GM11168 (cell line): ENCODE results near the gene TMC8.

Experiments used
- in situ Hi-C: fragments of 300-500 bp; cut with MboI; formaldehyde crosslinking; loops from one replicate; pipeline ENCODE4 v1.12.0; 2022; ENCODE audit warnings: low sequenced_read_pairs; ENCODE audit not compliant: unreplicated experiment

TMC8 gene

DNA sequence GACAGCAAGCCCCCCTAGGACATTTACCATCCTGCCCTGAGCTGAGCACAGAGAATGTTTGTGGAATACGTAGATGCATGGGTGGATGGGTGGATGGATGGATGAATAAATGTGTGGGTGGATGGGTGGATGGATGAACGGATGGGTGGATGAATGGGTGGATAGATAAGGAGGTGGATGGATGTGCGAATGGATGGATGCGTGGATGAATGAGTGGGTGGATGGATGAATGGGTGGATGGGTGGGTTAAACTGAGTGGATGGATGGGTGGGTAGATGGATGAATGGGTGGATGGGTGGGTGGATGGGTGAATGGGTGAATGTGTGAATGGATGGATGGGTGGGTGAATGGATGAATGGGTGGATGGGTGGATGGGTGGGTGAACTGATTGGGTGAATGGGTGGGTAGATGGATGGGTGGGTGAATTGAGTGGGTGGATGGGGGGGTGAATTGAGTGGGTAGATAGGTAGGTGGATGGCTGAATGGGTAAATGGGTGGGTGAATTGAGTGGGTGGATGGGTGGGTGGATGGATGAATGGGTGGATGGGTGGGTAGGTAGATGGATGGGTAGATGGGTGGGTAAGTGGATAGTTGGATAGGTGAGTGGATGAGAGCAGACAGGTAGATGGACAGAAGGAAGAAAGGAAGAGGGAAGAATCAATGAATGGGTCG lies 7.2 kb upstream of the TMC8 start:
- in situ Hi-C loops = no loop called here

- in situ Hi-C loops = no loop called here
Measured at GRCh38 chr17:78124081-78124835, 6.3 kb upstream of the TMC8 start.

DNA sequence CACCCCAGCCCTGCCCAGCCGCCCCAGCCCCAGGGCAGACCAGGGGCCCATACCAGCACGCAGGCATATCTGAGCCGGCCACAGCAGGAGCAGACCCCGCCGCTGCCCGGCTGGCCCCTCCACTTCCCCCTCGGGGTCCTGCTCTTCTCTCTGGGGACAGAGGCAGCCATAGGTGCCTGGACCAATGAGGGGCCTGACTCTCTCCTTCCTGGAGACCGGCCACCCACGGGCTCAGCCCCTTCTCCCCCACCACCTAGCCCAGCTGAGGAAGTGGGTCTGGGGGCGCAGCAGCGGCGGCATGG lies 5.8 kb upstream of the TMC8 start:
- in situ Hi-C loops = no loop called here

- in situ Hi-C loops = no loop called here
Measured at GRCh38 chr17:78125138-78125913, 5.2 kb upstream of the TMC8 start.

DNA sequence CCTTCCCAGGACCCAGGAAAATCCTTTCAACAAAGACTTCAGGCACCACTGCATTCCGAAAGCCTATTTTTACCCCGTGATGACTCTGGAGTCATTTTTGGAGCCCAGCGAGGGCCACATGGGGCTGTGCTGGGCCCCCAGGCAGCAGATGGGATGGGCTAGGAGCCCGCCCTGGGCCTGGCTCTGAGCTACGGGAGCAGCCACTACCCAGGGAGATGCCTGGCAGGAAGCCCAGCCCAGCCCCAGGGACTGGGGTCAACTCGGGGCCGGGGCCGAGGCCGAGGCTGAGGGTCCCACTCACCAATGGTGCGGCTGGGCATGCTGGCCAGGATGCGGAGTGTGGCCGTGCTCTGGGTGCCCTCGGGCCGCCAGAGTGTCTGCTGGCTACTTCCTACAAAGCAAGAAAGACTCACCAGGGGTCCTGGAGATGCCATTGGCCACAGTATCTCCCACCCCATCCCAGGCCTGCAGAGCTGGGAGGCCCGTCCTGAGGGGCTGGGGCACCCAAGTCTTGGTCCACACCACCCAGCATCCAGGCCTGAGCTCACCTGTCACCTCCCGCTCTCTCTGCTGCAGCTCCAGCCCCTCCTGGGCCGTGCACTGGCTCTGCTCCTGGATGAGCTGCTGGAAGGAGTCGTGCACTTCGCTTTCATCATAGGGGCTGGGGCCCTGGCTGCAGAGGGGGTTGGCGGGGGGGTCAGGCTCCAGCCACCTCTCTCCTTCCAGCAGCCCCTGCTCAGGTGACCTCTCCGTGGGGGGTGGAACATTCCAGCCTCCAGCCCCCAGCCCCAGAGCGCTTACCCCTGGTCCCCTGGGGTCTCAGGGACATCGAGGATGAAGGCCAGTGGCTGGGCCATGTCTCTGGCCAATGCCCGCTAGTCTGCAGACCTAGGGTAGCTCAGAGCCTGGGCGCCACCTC lies 4.3 kb upstream of the TMC8 start:
- in situ Hi-C loops = no loop called here

- in situ Hi-C loops = no loop called here
Measured at GRCh38 chr17:78126895-78127238, 3.7 kb upstream of the TMC8 start.

DNA sequence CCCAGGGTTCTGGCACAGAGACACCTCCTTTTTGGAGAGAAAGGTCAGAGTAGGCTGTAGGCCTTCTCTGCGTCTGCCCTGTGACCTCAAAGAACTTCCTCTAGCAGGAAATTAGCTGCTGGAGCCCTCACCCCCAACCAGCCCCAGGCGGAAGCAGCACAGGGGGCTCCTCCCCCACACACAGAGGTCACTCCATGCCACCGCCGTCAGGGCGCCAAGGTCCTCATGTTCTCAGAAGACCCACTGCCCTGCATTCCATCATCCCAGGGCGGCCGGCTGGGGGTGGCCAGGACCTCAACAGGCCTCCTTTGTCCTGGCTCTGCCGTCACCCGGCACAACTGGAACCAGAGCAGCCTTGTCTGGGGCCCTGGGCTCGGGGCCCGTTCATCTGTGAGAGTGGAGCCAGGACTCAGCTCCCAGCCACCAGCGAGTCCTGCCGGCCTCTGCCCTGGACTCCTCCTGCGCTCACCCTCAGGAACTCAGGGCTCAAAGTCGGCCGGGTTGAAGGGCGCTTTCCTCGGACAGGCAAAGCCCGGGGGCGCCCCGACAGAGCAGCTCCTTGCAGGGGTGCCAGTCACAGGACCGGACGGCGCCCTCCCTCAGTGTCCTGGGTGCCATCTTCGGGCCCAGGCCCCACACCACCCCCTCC lies 3.2 kb upstream of the TMC8 start:
- in situ Hi-C loops = no loop called here

GRCh38 chr17:78127888-78128550 lies 2.6 kb upstream of the TMC8 start:
- in situ Hi-C loops = no loop called here

- in situ Hi-C loops = no loop called here
Measured at GRCh38 chr17:78128551-78129350, 1.8 kb upstream of the TMC8 start, which contains the start of gene TMC6. TSS of gene TMC6 (minus strand) at chr17:78128755. CDS start at chr17:78126832, 1,923 bp downstream.

- in situ Hi-C loops = loop anchor here (5.0 kb wide), 1 partner anchor 43 kb away; no protein-coding TSS in a partner anchor
Measured at GRCh38 chr17:78129351-78130089, 1.1 kb upstream of the TMC8 start.

DNA sequence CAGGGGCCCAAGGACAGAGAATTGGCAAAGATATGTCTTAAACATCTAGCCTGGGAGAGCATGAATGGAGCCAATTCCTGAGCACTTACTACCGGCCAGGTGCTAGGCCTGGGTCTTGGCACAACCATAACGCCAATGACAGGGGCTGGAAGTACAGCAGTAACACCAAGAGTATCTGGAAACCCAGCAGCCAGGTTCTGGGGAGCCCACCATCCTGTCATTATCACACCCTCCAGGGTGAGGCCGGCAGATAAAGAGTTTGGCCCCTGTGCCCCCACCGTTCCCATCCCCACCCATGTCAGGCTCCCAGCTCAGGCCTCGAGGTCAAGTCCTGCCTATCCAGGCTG lies 508 bp upstream of the TMC8 start:
- in situ Hi-C loops = loop anchor here (5.0 kb wide), 1 partner anchor 42 kb away; no protein-coding TSS in a partner anchor

DNA sequence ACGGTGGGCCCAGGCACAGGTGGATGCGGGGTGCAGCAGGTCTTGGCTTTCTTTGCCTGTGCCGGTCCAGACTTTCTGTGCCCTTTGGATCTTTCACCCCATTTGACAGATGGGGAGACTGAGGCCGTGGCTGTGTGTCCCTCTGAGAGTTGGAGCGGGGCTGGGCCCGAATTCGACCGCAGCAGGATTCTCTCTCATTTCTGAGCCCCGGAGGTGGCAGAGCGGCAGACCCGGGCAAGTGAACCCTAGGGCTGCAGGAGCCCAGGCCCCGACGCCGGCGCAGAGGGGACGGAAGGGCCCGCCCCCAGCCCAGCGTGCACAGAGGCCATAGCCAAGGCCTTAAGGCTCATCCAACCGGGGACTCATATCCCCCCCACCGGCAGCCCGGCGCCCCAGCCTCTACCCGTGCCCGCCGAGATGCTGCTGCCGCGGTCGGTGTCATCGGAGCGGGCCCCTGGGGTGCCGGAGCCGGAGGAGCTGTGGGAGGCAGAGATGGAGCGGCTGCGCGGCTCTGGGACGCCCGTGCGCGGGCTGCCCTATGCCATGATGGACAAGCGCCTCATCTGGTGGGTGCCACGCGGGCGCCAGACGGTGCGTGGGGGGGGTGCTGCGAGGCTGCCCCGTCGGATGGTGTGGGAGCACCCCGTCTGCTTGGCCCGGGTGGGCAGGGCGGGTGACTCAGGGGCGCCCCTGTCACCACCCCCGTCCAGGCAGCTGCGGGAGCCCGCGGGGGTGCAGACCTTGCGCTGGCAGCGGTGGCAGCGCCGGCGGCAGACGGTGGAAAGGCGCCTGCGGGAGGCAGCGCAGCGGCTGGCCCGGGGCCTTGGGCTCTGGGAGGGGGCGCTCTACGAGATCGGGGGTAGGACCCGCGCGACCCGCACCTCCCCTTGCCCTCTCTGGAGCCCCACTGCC lies 857 bp downstream of the TMC8 start:
- in situ Hi-C loops = loop anchor here (5.0 kb wide), 1 partner anchor 41 kb away; no protein-coding TSS in a partner anchor

- in situ Hi-C loops = loop anchor here (5.0 kb wide), 1 partner anchor 40 kb away; no protein-coding TSS in a partner anchor
Measured at GRCh38 chr17:78132084-78132676, 1.6 kb downstream of the TMC8 start.

GRCh38 chr17:78132767-78133178 lies 2.2 kb downstream of the TMC8 start:
- in situ Hi-C loops = loop anchor here (5.0 kb wide), 1 partner anchor 40 kb away; no protein-coding TSS in a partner anchor

DNA sequence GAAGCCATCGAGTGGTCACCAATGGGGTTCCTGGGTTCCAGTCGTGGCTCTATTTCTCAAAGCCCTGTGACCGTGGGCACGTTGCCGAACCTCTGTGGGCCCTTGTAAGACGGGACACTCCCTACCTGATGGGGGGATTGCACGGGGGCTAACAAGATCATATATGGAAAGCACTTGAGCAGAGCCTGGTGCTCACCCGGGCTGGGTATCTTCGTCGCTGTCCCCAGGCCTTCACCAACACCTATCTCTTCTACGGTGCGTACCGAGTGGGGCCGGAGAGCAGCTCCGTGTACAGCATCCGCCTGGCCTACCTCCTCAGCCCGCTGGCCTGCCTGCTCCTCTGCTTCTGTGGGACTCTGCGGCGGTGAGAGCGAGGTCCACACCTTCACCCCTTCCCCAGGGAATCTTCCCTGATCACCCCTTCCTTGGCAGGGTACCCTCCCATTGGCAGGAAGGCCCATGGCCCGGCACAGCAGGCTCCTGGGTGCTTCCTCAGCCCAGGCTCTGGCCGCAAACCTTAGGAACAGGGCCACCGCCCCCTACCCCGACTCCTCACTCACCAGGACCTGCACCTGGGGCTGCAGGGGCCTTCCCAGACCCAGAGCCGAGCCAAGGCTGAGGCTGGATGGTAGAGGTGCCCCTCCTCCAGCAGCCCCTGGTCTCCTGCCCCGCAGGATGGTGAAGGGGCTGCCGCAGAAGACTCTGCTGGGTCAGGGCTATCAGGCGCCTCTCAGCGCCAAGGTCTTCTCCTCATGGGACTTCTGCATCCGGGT lies 2.8 kb downstream of the TMC8 start:
- in situ Hi-C loops = loop anchor here (5.0 kb wide), 1 partner anchor 39 kb away; no protein-coding TSS in a partner anchor
